Measurements from ENCODE around the gene CDH4. TPM values are rescaled to one million over a fixed set of nuclear protein-coding genes. Genes with fewer than 3 reads are reported as not detected.

CDH4 gene
- total and polyA plus RNA-seq, 2 of the 4 experiments (the other 2 are of a cell fraction) = 1.6 to 3.5 TPM

- Histone ChIP-seq H2AFZ (replicated peaks; ENCODE audit: low read length, poor library complexity) (no peak overlapping the region), H2BK5ac (ENCODE audit: low read depth, low read length, poor library complexity, severe bottlenecking) (no peak overlapping the region), H3K4me2 (ENCODE audit: low read depth, low read length) (no peak overlapping the region), H3K56ac (ENCODE audit: extremely low read depth, insufficient read depth, low read length) (no peak overlapping the region), H3K14ac (replicated peaks; ENCODE audit: low read depth, low read length) (no peak overlapping the region), H3K4ac (ENCODE audit: low read depth, low read length) (no peak overlapping the region), H3K9me1 (ENCODE audit: insufficient read depth, low read length) (no peaks in the 10 kb centered on the region), H3K18ac (ENCODE audit: low read depth, low read length) (no peak overlapping the region), H3K9me3 (ENCODE audit: control insufficient read depth, insufficient read depth, low read length) (no peaks in the 10 kb centered on the region), H3K4me1 (ENCODE audit: control insufficient read depth, insufficient read depth, low read length) (no peaks in the 10 kb centered on the region), H4K5ac (ENCODE audit: low read depth, low read length) (no peak overlapping the region), H2BK15ac (ENCODE audit: low read depth, low read length) (no peak overlapping the region), H2AK5ac (ENCODE audit: low read depth, low read length) (no peak overlapping the region), H2BK20ac (ENCODE audit: low read depth, low read length) (no peak overlapping the region), H3K9ac (ENCODE audit: low read depth, low read length) (no peak overlapping the region), H3K27me3 (ENCODE audit: control insufficient read depth, insufficient read depth, low read length) (peaks cover 15% of the 10 kb centered on the region), H3K4me3 (ENCODE audit: insufficient read depth, low read depth, low read length) (no peak overlapping the region), H4K8ac (ENCODE audit: low read depth in 2 of 2, low read length in 2 of 2) (no peak overlapping the region), H3K79me1 (ENCODE audit: low read depth in 1 of 2, low read length in 2 of 2) (no peaks in the 10 kb centered on the region), H4K91ac (ENCODE audit: insufficient read depth, low read depth, low read length) (no peak overlapping the region), H3K36me3 (ENCODE audit: control insufficient read depth, insufficient read depth, low read length) (no peaks in the 10 kb centered on the region), H2AK9ac (replicated peaks; ENCODE audit: low read depth, low read length, poor library complexity) (no peak overlapping the region), H3K23ac (ENCODE audit: low read depth, low read length) (no peak overlapping the region), H2BK120ac (ENCODE audit: low read depth, low read length) (no peak overlapping the region), H3K27ac (ENCODE audit: insufficient read depth, low read length) (no peak overlapping the region), H4K20me1 (ENCODE audit: insufficient read depth, low read length) (no peaks in the 10 kb centered on the region)
- intact Hi-C loops (cut with micrococcal nuclease) = no loop called here
- no peak for ATAC-seq (ENCODE audit: low read depth)
- dilution Hi-C loops (cut with HindIII; ENCODE audit: low sequenced_read_pairs, unreplicated experiment) = no loop called here
- in situ Hi-C loops (cut with MboI; ENCODE audit: low sequenced_read_pairs) = no loop called here
- DNase-seq = no peak
- WGBS, 2 experiments (ENCODE audit: extremely low coverage in 2 of 2, insufficient read length in 1 of 2) = 90% methylated on average over 5 of the region's 6 CpGs; no CpG with 5 or more reads in 1 of the 2 experiments
- POLR2A ChIA-PET (ENCODE audit: unreplicated experiment) = interaction anchor here (0.7 kb wide), 1 partner anchor 8 kb away, joined by 3 read pairs; no protein-coding TSS in a partner anchor
- BruUV-seq (replicated peaks) = no TSS peak
- CTCF ChIA-PET = interaction anchor here (0.5 kb wide), 1 partner anchor 198 kb away, joined by 3 read pairs; no protein-coding TSS in a partner anchor
- no peak for TF ChIP-seq POLR2A (IDR thresholded peaks at IDR 0.05; ENCODE audit: low read depth, low read length)
- TF ChIP-seq MAFK (IDR thresholded peaks at IDR 0.05; ENCODE audit: low read depth, low read length) = no peak
- TF ChIP-seq BHLHE40 (IDR thresholded peaks at IDR 0.05; ENCODE audit: low read depth, low read length) = no peak
These were observed 41.2 kb upstream of the CDH4 start for GRCh38 chr20:61210862-61211261.

Measured in IMR-90 (cell line).